OCI-LY7 (cell line): ENCODE measurements around the gene LPO. TPM values are rescaled to one million over a fixed set of nuclear protein-coding genes. Genes with fewer than 3 reads are reported as not detected.
A peak's percentile ranks its signal among the peaks of the same experiment; 100 is the strongest.

Experiments
- BruUV-seq: library from RNA; stranded (reverse); fragments of 400-500 nt; replicated peaks from 2 replicates; lab custom pipeline; 2021; lab: Mats Ljungman, UMichigan
- CTCF ChIA-PET: fragments of 300-600 bp; sonication (Branson Sonifier 250); formaldehyde crosslinking; loops from one replicate; lab custom pipeline; 2022; ENCODE audit warnings: antibody characterized with exemption; ENCODE audit not compliant: unreplicated experiment; lab: Charles Lee
- POLR2A ChIA-PET: fragments of 300-600 bp; sonication (Branson Sonifier 250); formaldehyde crosslinking; loops from one replicate; lab custom pipeline; 2022; ENCODE audit warnings: antibody characterized with exemption; lab: Charles Lee
- DNase-seq: peaks from one replicate; pipeline ENCODE4 v3.0.0-alpha.2; 2015; ENCODE audit warnings: low spot score
- H2AFZ ChIP-seq: fragments of 200-600 bp; sonication (generic), shearing (Covaris generic); 2 replicates; pipeline ENCODE4 v1.6.1; 2014; ENCODE audit warnings: mild to moderate bottlenecking, antibody characterized with exemption, low read length, moderate library complexity
- H3K27ac ChIP-seq: fragments of 200-600 bp; sonication (generic); 2 replicates; pipeline ENCODE4 v1.5.1; 2014; ENCODE audit warnings: mixed run types, low read depth, mild to moderate bottlenecking, moderate library complexity, low read length, inconsistent platforms; ENCODE audit not compliant: poor library complexity, severe bottlenecking
- H3K36me3 ChIP-seq: fragments of 200-600 bp; sonication (generic); 2 replicates; pipeline ENCODE4 v1.6.1; 2014; ENCODE audit warnings: mild to moderate bottlenecking, antibody characterized with exemption, low read length, moderate library complexity, mixed read lengths; ENCODE audit not compliant: insufficient read depth
- H3K4me1 ChIP-seq: fragments of 200-600 bp; sonication (generic); 2 replicates; pipeline ENCODE4 v1.5.1; 2014; ENCODE audit warnings: mild to moderate bottlenecking, low read length; ENCODE audit not compliant: insufficient read depth, poor library complexity, severe bottlenecking
- H3K4me2 ChIP-seq: fragments of 200-600 bp; sonication (generic); 2 replicates; pipeline ENCODE4 v1.6.1; 2014; ENCODE audit warnings: mild to moderate bottlenecking, low read length
- H3K4me3 ChIP-seq: fragments of 200-600 bp; sonication (generic); 2 replicates; pipeline ENCODE4 v1.5.1; 2014; ENCODE audit warnings: mild to moderate bottlenecking, low read depth, low read length; ENCODE audit not compliant: poor library complexity, severe bottlenecking
- H3K79me2 ChIP-seq: fragments of 200-600 bp; sonication (generic); 2 replicates; pipeline ENCODE4 v1.6.1; 2016; ENCODE audit warnings: low read depth, mild to moderate bottlenecking, low read length, moderate library complexity, mixed read lengths; ENCODE audit not compliant: insufficient read depth
- H3K9me2 ChIP-seq: fragments of 200-600 bp; sonication (generic); 2 replicates; pipeline ENCODE4 v1.6.1; 2016; ENCODE audit warnings: mild to moderate bottlenecking, low read length, mixed read lengths; ENCODE audit not compliant: insufficient read depth
- H3K9me3 ChIP-seq: fragments of 200-600 bp; sonication (generic); 2 replicates; pipeline ENCODE4 v1.6.1; 2014; ENCODE audit warnings: mild to moderate bottlenecking, mixed run types, low read length, mixed read lengths
- H4K20me1 ChIP-seq: fragments of 200-600 bp; sonication (generic); 2 replicates; pipeline ENCODE4 v1.6.1; 2014; ENCODE audit warnings: mild to moderate bottlenecking, antibody characterized with exemption, low read length, moderate library complexity, mixed read lengths; ENCODE audit not compliant: insufficient read depth
- EZH2phosphoT487 ChIP-seq: fragments of 200-600 bp; sonication (generic); IDR thresholded peaks from 2 replicates; pipeline ENCODE4 v1.6.1; 2018; ENCODE audit warnings: low read depth, borderline replicate concordance, mild to moderate bottlenecking, mixed run types, antibody characterized with exemption, low read length, moderate library complexity, mixed read lengths
- intact Hi-C: fragments of 100-400 bp; cut with micrococcal nuclease; formaldehyde crosslinking; loops from one replicate; pipeline ENCODE4 v1.10.0; 2022; ENCODE audit not compliant: unreplicated experiment
- total RNA-seq, 2 experiments: library from RNA; depleted of rRNA in 1 of 2; stranded (reverse); fragments of >200 nt in 1 of 2; shearing (Covaris generic) in 1 of 2; gene quantifications; 2 replicates each; pipeline ENCODE4 v1.2.3, GENCODE V29; 2014 to 2022
- TF ChIP-seq, protein P1 (sequence below): fragments of 200-600 bp; sonication (generic); conservative IDR thresholded peaks from 2 replicates; pipeline ENCODE4 v1.5.1; 2014; ENCODE audit warnings: mild to moderate bottlenecking, antibody characterized with exemption, low read length, moderate library complexity, mixed read lengths

The LPO gene
- total RNA-seq, 2 experiments from 2014 or later: not detected

DNA sequence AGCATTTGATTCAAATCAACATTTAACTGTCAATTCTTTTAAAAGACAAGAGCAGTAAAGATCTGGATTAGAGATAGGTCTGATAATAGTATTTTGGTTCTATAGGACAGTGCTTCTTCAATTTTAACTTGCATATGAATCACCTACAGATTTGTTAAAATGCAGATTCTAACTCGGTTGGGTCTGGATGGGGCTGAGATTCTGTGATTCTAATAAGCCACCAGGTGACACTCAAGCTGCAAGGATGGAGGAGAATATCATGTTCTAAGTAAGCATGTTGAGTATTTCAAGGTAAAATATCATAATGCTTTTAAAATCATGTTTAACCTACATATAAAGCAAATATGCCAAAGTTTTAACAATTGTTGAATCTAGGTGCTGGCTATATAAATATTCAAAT, 74.4 kb downstream of the LPO start:
- intact Hi-C loops: no loop called here
- Histone ChIP-seq H3K9me3 (no peaks in the 10 kb centered on the region), H2AFZ (no peak overlapping the region), H4K20me1 (no peaks in the 10 kb centered on the region), H3K4me3 (no peak overlapping the region), H3K4me1 (peaks cover 6% of the 10 kb centered on the region), H3K27ac (no peak overlapping the region), H3K9me2 (no peaks in the 10 kb centered on the region), H3K79me2 (no peaks in the 10 kb centered on the region), H3K4me2 (no peak overlapping the region), H3K36me3 (no peaks in the 10 kb centered on the region)
- no TSS peak for BruUV-seq
- TF ChIP-seq, protein P1, sequence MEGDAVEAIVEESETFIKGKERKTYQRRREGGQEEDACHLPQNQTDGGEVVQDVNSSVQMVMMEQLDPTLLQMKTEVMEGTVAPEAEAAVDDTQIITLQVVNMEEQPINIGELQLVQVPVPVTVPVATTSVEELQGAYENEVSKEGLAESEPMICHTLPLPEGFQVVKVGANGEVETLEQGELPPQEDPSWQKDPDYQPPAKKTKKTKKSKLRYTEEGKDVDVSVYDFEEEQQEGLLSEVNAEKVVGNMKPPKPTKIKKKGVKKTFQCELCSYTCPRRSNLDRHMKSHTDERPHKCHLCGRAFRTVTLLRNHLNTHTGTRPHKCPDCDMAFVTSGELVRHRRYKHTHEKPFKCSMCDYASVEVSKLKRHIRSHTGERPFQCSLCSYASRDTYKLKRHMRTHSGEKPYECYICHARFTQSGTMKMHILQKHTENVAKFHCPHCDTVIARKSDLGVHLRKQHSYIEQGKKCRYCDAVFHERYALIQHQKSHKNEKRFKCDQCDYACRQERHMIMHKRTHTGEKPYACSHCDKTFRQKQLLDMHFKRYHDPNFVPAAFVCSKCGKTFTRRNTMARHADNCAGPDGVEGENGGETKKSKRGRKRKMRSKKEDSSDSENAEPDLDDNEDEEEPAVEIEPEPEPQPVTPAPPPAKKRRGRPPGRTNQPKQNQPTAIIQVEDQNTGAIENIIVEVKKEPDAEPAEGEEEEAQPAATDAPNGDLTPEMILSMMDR: peak; percentile 50
- no peak for TF ChIP-seq EZH2phosphoT487
- ChIA-PET CTCF (no interaction called here), POLR2A (interaction anchor here (0.8 kb wide), 1 partner anchor 22 kb away, joined by 7 read pairs; no protein-coding TSS in a partner anchor)
- DNase-seq: peak; percentile 16

DNA sequence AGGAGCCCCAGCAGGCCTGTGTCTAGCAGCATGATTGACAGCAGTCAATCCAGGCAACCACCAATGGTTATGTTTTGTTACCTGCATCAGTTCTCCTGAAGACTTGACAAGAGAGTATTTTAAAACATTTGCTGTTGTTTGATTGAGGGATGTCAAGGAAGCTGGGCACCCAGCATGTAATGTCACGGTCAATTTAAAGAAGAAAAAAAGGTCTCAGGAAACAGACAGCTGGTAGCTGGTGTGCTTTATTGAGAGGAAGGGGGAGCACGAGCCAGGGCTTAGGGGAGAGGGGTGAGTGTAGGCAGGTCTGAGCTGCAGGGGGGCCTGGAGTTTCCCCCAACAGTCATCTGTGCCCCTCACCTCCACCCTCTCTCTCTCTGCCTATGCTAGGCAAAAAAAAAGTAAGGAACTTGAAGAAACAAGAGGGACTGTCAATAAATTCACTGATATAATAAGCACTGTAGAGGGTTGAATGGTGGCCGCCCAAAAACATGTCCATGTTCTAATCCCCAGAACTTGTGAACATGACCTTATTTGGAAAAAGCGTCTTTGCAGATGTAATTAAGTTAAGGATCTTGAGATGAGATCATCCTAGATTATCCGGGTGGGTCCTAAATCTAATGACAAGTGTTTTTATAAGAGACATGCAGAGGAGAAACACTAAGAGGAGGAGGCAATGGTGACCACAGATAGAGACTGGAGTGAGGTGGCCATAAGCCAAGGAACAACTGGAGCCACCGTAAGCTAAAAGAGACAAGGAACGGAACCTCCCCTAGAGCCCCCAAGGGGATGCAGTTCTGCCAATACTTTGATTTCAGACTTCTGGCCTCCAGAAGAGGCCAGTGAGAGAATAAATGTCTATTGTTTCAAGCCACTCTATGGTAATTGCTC, 75.7 kb downstream of the LPO start:
- Histone ChIP-seq H3K4me2 (no peak overlapping the region), H3K4me3 (no peak overlapping the region), H3K79me2 (no peaks in the 10 kb centered on the region), H3K4me1 (peaks cover 15% of the 10 kb centered on the region), H3K9me2 (no peaks in the 10 kb centered on the region), H4K20me1 (no peaks in the 10 kb centered on the region), H3K36me3 (no peaks in the 10 kb centered on the region), H2AFZ (no peak overlapping the region), H3K9me3 (no peaks in the 10 kb centered on the region), H3K27ac (no peak overlapping the region)
- ChIA-PET POLR2A (interaction anchor here (0.7 to 1.3 kb wide), 3 partner anchors 9 to 30 kb away, joined by 3 to 5 read pairs (median 3); no protein-coding TSS in a partner anchor), CTCF (interaction anchor here (1.0 kb wide), 1 partner anchor 10 kb away, joined by 3 read pairs; no protein-coding TSS in a partner anchor)
- DNase-seq: no peak
- TSS peak; percentile 16 for BruUV-seq
- TF ChIP-seq, protein P1: no peak
- no peak for TF ChIP-seq EZH2phosphoT487
- intact Hi-C loops: no loop called here

DNA sequence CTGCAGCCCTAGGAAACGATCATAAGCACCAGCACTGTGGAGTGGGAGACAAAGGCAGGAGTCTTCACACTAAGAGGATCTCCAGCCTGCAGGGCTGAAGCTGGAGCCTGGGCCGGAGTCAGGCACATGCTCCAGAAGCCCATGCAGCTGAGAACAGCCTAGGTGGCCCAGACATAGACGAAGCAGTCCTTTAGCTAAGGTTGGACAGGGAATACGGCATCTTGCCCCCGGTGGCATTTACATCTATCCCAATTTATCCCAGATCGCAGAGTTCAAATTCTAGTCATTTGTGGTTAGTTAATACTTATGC, 76.3 kb downstream of the LPO start:
- H3K27ac ChIP-seq: no peak overlapping the region
- H3K4me1 ChIP-seq: peaks cover 15% of the 10 kb centered on the region
- H3K4me3 ChIP-seq: no peak overlapping the region
- no peak overlapping the region for H2AFZ ChIP-seq
- no peaks in the 10 kb centered on the region for H3K9me3 ChIP-seq
- intact Hi-C loops: no loop called here
- H3K9me2 ChIP-seq: no peaks in the 10 kb centered on the region
- BruUV-seq: no TSS peak
- POLR2A ChIA-PET: interaction anchor here (0.7 to 1.3 kb wide), 3 partner anchors 9 to 29 kb away, joined by 3 to 5 read pairs (median 3); no protein-coding TSS in a partner anchor
- no peaks in the 10 kb centered on the region for H3K36me3 ChIP-seq
- CTCF ChIA-PET: interaction anchor here (1.0 kb wide), 1 partner anchor 11 kb away, joined by 3 read pairs; no protein-coding TSS in a partner anchor
- no peak overlapping the region for H3K4me2 ChIP-seq
- H3K79me2 ChIP-seq: no peaks in the 10 kb centered on the region
- TF ChIP-seq, protein P1: no peak
- no peak for TF ChIP-seq EZH2phosphoT487
- DNase-seq: no peak
- no peaks in the 10 kb centered on the region for H4K20me1 ChIP-seq
